Activated CD4-positive, alpha-beta T cell treated with anti-CD3 and anti-CD28 coated beads, Interleukin-2, amount 10 ng/mL, durations not matched to agents 24 days and 14 days (primary cell): ENCODE data around the gene NEK5. TPM values are rescaled to one million over a fixed set of nuclear protein-coding genes. Genes with fewer than 3 reads are reported as not detected.
A peak's percentile ranks its signal among the peaks of the same experiment; 100 is the strongest.
"Not testable (repeated sequence)": the region's sequence is repeated elsewhere in the genome, so short reads cannot be mapped to it uniquely, and the experiment has no call there.

Experiments
- DNase-seq: peaks from one replicate; pipeline ENCODE4 v3.0.0; 2022
- H3K27ac Mint-ChIP-seq: one replicate; pipeline ENCODE4 v1.8.0; 2022; ENCODE audit warnings: mild to moderate bottlenecking, mixed read lengths
- H3K27me3 Mint-ChIP-seq: one replicate; pipeline ENCODE4 v1.8.0; 2022; ENCODE audit warnings: mixed read lengths
- H3K36me3 Mint-ChIP-seq: one replicate; pipeline ENCODE4 v1.8.0; 2022; ENCODE audit warnings: low read depth, mild to moderate bottlenecking, mixed read lengths
- H3K4me1 Mint-ChIP-seq: one replicate; pipeline ENCODE4 v1.8.0; 2021; ENCODE audit warnings: mixed read lengths
- H3K4me3 Mint-ChIP-seq: one replicate; pipeline ENCODE4 v1.8.0; 2022; ENCODE audit warnings: mild to moderate bottlenecking, moderate library complexity, mixed read lengths
- H3K9me3 Mint-ChIP-seq: one replicate; pipeline ENCODE4 v1.8.0; 2021; ENCODE audit warnings: mixed read lengths
- intact Hi-C: fragments of 100-400 bp; cut with micrococcal nuclease; formaldehyde crosslinking; loops from one replicate; pipeline ENCODE4 v1.15.1; 2023
- total RNA-seq: library from RNA; stranded (reverse); gene quantifications from 2 replicates; pipeline ENCODE4 v1.2.3, GENCODE V29; 2022

Gene NEK5
- total RNA-seq: not detected in 2 replicates

- Mint-ChIP-seq H3K36me3 (peaks cover 7% of the 10 kb centered on the region), H3K27me3 (peaks cover 10% of the 10 kb centered on the region), H3K4me3 (peak within 1 kb of the TSS; percentile 89), H3K27ac (no peak within 1 kb of the TSS), H3K9me3 (no peaks in the 10 kb centered on the region), H3K4me1 (peaks cover 22% of the 10 kb centered on the region)
- intact Hi-C loops: no loop called here
- peak; percentile 90 for DNase-seq
Measured at GRCh38 chr13:52128714-52129700, at the start of gene NEK5. NEK5 (minus strand) TSS chr13:52129073; CDS start chr13:52127482, 1,591 bp downstream.

DNA sequence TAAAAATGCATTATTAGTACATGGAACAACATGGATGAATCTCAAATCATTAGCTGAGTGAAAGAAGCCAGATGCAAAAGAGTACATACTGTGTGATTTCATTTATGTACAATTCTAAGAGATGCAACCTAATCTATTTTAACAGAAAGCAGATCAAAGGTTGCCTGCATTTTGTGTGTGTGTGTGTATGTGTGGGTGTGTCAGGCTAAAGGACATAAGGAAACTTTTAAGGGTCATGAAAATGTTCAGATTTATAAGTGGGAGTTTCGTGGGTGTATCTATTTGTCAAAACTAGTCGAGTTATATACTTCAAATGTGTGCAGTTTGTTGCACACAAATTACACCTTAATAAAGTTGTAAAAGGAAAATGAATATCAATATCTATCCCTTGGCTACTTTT is 48.4 kb upstream of the NEK5 start:
- Mint-ChIP-seq H3K36me3 (peaks cover 27% of the 10 kb centered on the region), H3K27me3 (no peaks in the 10 kb centered on the region), H3K27ac (no peak overlapping the region), H3K9me3 (no peaks in the 10 kb centered on the region), H3K4me1 (peaks cover 8% of the 10 kb centered on the region), H3K4me3 (no peak overlapping the region)
- intact Hi-C loops: no loop called here
- DNase-seq: no peak

GRCh38 chr13:52173970-52174369 is 45.1 kb upstream of the NEK5 start:
- Mint-ChIP-seq H3K36me3 (peaks cover 33% of the 10 kb centered on the region), H3K27ac (peak overlapping the region; percentile 1)
- H3K27me3 Mint-ChIP-seq, DNase-seq, H3K4me3 Mint-ChIP-seq, intact Hi-C loops, H3K4me1 Mint-ChIP-seq, H3K9me3 Mint-ChIP-seq: not testable (repeated sequence)

GRCh38 chr13:52173373-52173772 is 44.5 kb upstream of the NEK5 start:
- no peak for DNase-seq
- Mint-ChIP-seq H3K4me3 (no peak overlapping the region), H3K9me3 (no peaks in the 10 kb centered on the region), H3K4me1 (peaks cover 7% of the 10 kb centered on the region), H3K27ac (no peak overlapping the region), H3K36me3 (peaks cover 35% of the 10 kb centered on the region), H3K27me3 (no peaks in the 10 kb centered on the region)
- intact Hi-C loops: no loop called here

GRCh38 chr13:52171686-52172085 is 42.8 kb upstream of the NEK5 start:
- H3K4me3 Mint-ChIP-seq, H3K9me3 Mint-ChIP-seq, H3K4me1 Mint-ChIP-seq, DNase-seq, H3K27ac Mint-ChIP-seq, intact Hi-C loops, H3K27me3 Mint-ChIP-seq: not testable (repeated sequence)
- peaks cover 34% of the 10 kb centered on the region for H3K36me3 Mint-ChIP-seq

GRCh38 chr13:52170828-52171391 is 42.0 kb upstream of the NEK5 start:
- DNase-seq, H3K4me3 Mint-ChIP-seq, H3K27ac Mint-ChIP-seq, H3K4me1 Mint-ChIP-seq, H3K27me3 Mint-ChIP-seq, intact Hi-C loops, H3K9me3 Mint-ChIP-seq: not testable (repeated sequence)
- H3K36me3 Mint-ChIP-seq: peaks cover 38% of the 10 kb centered on the region

GRCh38 chr13:52169839-52170238 is 41.0 kb upstream of the NEK5 start:
- Mint-ChIP-seq H3K27me3 (no peaks in the 10 kb centered on the region), H3K4me3 (no peak overlapping the region), H3K4me1 (peaks cover 7% of the 10 kb centered on the region), H3K36me3 (peaks cover 40% of the 10 kb centered on the region), H3K27ac (no peak overlapping the region), H3K9me3 (no peaks in the 10 kb centered on the region)
- DNase-seq: no peak
- intact Hi-C loops: no loop called here

DNA sequence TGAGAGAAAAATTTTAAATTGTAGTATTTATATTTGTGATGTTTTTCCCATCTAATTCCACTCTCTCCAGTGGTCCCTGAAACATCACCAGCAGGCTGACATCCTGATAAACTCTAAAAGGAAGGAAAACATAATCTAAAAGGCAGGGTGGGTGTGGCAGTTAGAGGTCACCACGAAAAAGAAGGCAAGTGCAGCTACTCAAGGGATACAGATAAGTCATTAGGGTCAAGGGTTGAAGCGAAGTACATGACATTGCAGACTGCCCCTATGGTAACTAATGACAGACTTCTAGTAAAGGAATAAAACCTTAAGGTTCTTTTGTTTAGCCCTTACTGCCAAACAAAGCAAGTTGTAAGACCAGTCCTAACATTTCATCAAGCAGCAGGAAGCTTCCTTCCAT is 36.5 kb upstream of the NEK5 start:
- Mint-ChIP-seq H3K4me3 (no peak overlapping the region), H3K27ac (no peak overlapping the region), H3K27me3 (no peaks in the 10 kb centered on the region), H3K9me3 (no peaks in the 10 kb centered on the region), H3K4me1 (peaks cover 13% of the 10 kb centered on the region), H3K36me3 (peaks cover 22% of the 10 kb centered on the region)
- intact Hi-C loops: no loop called here
- DNase-seq: no peak

DNA sequence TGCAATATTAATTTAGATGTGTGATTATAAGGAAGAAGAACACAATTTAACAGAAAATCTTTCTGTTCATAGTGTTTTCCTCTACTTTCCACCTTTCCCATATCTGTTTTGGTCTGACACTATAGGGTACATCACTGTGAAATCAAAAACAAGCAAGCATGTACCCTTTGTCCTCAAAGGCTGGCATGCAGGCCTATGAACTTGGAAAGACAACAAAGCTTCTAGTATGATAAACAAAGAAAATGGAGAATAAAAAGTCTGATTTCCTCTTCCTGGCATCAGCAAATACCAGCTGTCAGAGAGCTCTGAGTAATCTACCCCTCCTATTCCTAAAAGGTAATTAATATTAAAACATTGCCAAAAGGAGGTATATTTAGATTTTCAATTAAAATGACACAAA is 36.1 kb upstream of the NEK5 start:
- DNase-seq: no peak
- Mint-ChIP-seq H3K4me3 (no peak overlapping the region), H3K27ac (no peak overlapping the region), H3K4me1 (peaks cover 14% of the 10 kb centered on the region), H3K9me3 (no peaks in the 10 kb centered on the region), H3K27me3 (no peaks in the 10 kb centered on the region), H3K36me3 (peaks cover 22% of the 10 kb centered on the region)
- intact Hi-C loops: no loop called here

- H3K27ac Mint-ChIP-seq, H3K9me3 Mint-ChIP-seq, DNase-seq, intact Hi-C loops, H3K27me3 Mint-ChIP-seq, H3K4me3 Mint-ChIP-seq: not testable (repeated sequence)
- Mint-ChIP-seq H3K36me3 (peaks cover 17% of the 10 kb centered on the region), H3K4me1 (peaks cover 20% of the 10 kb centered on the region)
Measured at GRCh38 chr13:52163878-52164277, 35.0 kb upstream of the NEK5 start.

DNA sequence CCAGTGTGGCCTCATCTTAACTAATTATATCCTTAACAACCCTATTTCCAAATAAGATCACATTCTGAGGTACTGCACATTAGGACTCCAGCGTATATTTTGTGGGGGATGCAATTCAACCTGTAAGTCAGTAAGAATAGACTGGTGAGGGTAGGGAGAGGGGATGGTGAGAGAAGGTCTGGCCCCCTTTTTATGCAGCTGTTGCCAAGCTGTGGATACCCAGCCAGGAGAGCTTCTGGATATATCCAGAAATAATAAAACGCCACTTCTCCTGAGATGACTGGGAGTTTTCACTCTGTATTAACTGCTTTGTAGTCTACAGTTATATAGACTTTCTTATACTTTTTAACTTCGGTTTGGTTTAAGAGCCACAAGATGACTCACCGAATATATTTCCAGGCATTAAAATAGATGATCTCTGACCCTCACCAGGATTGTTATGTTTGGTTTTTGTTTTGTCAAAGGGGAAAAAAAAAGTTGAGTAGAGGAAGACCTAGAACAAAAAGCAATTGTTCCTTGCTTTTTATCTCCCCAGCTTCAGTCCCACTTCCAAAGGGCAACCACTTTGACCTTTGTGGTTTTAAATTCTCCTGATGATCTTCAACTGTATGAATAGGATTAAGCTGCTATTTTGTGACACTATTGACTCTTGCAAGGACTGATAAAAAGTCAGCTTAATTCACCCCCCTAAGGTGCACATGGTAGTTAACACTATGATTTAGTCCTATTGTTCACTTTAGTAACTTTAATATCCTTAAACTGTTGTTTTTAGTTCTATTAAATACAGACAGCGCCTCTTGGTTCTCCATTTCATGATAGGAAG is 33.6 kb upstream of the NEK5 start:
- intact Hi-C loops: no loop called here

DNA sequence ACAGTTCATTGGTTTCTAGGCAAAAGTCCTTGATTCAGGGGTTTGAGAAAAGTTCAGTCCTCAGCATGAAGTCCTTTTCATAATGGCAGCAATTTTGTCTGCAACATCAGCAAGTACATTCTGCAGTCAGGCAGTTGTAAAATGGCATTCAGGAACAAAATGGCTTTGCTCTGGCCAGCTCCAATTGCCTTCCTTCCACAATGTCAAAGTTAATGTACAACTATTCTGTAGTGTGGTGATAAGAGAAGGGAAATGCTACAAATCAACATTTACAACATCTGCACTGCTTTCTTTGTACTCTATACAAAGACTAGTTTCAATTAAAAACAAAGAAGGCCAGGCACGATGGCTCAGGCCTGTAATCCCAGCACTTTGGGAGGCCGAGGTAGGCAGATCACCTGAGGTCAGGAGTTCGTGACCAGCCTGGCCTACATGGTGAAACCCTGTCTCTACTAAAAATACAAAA is 32.3 kb upstream of the NEK5 start:
- H3K27me3 Mint-ChIP-seq: no peaks in the 10 kb centered on the region
- H3K36me3 Mint-ChIP-seq: peaks cover 10% of the 10 kb centered on the region
- H3K9me3 Mint-ChIP-seq: no peaks in the 10 kb centered on the region
- no peak overlapping the region for H3K4me3 Mint-ChIP-seq
- H3K4me1 Mint-ChIP-seq: peaks cover 41% of the 10 kb centered on the region
- no peak for DNase-seq
- intact Hi-C loops: no loop called here
- H3K27ac Mint-ChIP-seq: no peak overlapping the region

More for the DNA sequence above, 33.6 kb upstream of the NEK5 start:
- no peak overlapping the region for H3K27ac Mint-ChIP-seq
- no peaks in the 10 kb centered on the region for H3K27me3 Mint-ChIP-seq
- peaks cover 30% of the 10 kb centered on the region for H3K4me1 Mint-ChIP-seq
- no peak for DNase-seq
- H3K36me3 Mint-ChIP-seq: peaks cover 13% of the 10 kb centered on the region
- no peaks in the 10 kb centered on the region for H3K9me3 Mint-ChIP-seq
- H3K4me3 Mint-ChIP-seq: no peak overlapping the region

- Mint-ChIP-seq H3K4me1 (peaks cover 41% of the 10 kb centered on the region), H3K27ac (no peak overlapping the region), H3K27me3 (no peaks in the 10 kb centered on the region), H3K36me3 (peaks cover 8% of the 10 kb centered on the region), H3K9me3 (no peaks in the 10 kb centered on the region), H3K4me3 (no peak overlapping the region)
- no peak for DNase-seq
- intact Hi-C loops: no loop called here
Measured at GRCh38 chr13:52160506-52160905, 31.6 kb upstream of the NEK5 start.

DNA sequence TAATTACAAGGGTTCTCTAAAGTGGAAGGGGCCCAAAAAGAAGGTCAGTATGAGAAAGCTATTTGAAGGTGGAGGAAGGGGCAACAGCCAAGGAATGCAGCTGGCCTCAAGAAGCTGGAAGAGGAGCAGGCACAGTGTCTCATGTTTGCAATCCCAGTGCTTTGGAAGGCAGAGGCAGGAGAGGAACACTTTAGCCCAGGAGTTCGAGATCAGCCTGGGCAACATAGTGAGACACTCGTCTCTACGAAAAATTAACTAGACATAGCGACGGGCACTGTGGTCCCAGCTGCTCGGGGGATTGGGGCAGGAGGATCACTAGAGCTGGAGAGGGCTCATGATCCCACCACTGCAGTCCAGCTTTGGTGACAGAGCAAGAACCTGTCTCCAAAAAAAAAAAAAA is 31.2 kb upstream of the NEK5 start:
- H3K27me3 Mint-ChIP-seq: no peaks in the 10 kb centered on the region
- H3K36me3 Mint-ChIP-seq: peaks cover 5% of the 10 kb centered on the region
- intact Hi-C loops: no loop called here
- no peak for DNase-seq
- H3K27ac Mint-ChIP-seq: peak overlapping the region; percentile 81
- H3K9me3 Mint-ChIP-seq: no peaks in the 10 kb centered on the region
- H3K4me3 Mint-ChIP-seq: peak overlapping the region; percentile 86
- peaks cover 41% of the 10 kb centered on the region for H3K4me1 Mint-ChIP-seq
